ENCODE measurements around the gene GNL2. TPM values are rescaled to one million over a fixed set of nuclear protein-coding genes. Genes with fewer than 3 reads are reported as not detected.
"Not testable (repeated sequence)": the region's sequence is repeated elsewhere in the genome, so short reads cannot be mapped to it uniquely, and the experiment has no call there.

The GNL2 gene
- polyA plus RNA-seq, 2 donors: 45.0 to 106 TPM

- H3K4me3 ChIP-seq (ENCODE audit: low read depth in 1 of 2, low read length in 2 of 2): no peak overlapping the region
- peaks cover 16 to 23% of the 10 kb centered on the region in 2 donors for H3K36me3 ChIP-seq (ENCODE audit: control insufficient read depth in 2 of 2, insufficient read depth in 2 of 2, low read length in 1 of 2)
- H3K4me1 ChIP-seq (ENCODE audit: control insufficient read depth in 2 of 2, insufficient read depth in 2 of 2, low read length in 1 of 2): no peaks in the 10 kb centered on the region
- 92 to 94% methylated on average over 1 of the region's 1 CpG for WGBS, 2 donors
- H3K27me3 ChIP-seq (ENCODE audit: control insufficient read depth in 1 of 2, insufficient read depth in 2 of 2, low read length in 2 of 2): no peaks in the 10 kb centered on the region
- no peaks in the 10 kb centered on the region for H3K9me3 ChIP-seq (ENCODE audit: control insufficient read depth in 2 of 2, insufficient read depth in 1 of 2, low read depth in 1 of 2, low read length in 1 of 2)
- no peak overlapping the region for H3K27ac ChIP-seq (ENCODE audit: low read depth in 2 of 2, low read length in 1 of 2)
Measured at GRCh38 chr1:37562984-37563383, 32.8 kb downstream of the GNL2 start.

- Histone ChIP-seq H3K36me3 (ENCODE audit: control insufficient read depth in 2 of 2, insufficient read depth in 2 of 2, low read length in 1 of 2) (peaks cover 6 to 14% of the 10 kb centered on the region in 2 donors), H3K9me3 (ENCODE audit: control insufficient read depth in 2 of 2, insufficient read depth in 1 of 2, low read depth in 1 of 2, low read length in 1 of 2) (no peaks in the 10 kb centered on the region), H3K4me1 (ENCODE audit: control insufficient read depth in 2 of 2, insufficient read depth in 2 of 2, low read length in 1 of 2) (peaks cover 0 to 4% of the 10 kb centered on the region in 2 donors), H3K27ac (ENCODE audit: low read depth in 2 of 2, low read length in 1 of 2) (no peak overlapping the region), H3K4me3 (ENCODE audit: low read depth in 1 of 2, low read length in 2 of 2) (no peak overlapping the region), H3K27me3 (ENCODE audit: control insufficient read depth in 1 of 2, insufficient read depth in 2 of 2, low read length in 2 of 2) (no peaks in the 10 kb centered on the region)
- 91% methylated on average over 21 of the region's 21 CpGs for WGBS, 2 donors
Measured at GRCh38 chr1:37561133-37562132, 34.3 kb downstream of the GNL2 start.

DNA sequence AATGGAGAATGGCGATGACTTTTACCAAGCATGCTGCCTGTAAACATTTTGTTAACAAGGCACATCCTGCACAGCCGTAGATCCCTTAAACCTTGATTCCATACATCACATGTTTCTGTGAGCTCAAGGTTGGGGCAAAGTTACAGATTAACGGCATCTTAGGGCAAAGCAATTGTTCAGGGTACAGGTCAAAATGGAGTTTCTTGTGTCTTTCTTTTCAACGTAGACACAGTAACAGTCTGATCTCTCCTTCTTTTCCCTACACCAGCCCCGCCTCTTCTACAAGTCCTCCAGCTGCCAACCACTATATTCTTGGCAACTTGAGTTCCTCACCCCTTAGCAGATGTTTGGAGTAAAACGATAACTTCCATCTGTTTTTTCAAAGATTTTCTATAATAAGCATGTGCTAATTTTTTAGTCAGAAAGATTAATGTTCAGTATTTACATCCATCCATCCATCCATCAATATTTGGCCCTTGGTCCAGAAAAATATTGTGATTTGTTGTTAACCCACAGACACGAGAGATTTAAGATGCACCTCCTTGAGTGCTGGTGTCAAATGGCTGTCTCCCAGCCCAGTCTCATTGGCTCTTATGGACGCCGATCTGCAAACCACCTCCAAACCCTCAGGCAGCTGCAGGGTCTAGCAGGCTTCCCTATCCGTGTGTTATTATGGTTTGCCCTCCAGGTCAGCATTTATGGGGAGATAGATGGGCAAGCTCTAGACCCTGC lies 35.2 kb downstream of the GNL2 start:
- WGBS, 2 donors: 68 to 74% methylated on average over 10 of the region's 10 CpGs

DNA sequence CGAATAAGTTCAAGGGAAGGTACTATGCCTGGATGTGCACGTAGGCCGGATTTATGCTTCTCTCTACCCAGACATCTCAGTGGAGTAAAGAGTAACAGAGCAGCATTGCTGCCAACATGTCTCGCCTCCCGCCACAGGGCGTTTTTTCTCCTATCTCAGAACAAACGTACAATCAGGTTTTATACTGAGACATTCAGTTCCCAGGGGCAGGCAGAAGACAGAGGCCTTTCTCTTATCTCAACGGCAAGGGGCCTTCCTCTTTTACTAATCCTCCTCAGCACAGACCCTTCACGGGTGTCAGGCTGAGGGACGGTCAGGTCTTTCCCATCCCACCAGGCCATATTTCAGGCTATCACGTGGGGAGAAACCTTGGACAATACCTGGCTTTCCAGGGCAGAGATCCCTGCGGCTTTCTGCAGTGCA lies 35.8 kb downstream of the GNL2 start:
- WGBS, 2 donors: 66 to 73% methylated on average over 12 of the region's 12 CpGs
- not testable (repeated sequence) for H3K27me3 ChIP-seq (ENCODE audit: control insufficient read depth in 1 of 2, insufficient read depth in 2 of 2, low read length in 2 of 2); H3K27ac ChIP-seq (ENCODE audit: low read depth in 2 of 2, low read length in 1 of 2); H3K36me3 ChIP-seq (ENCODE audit: control insufficient read depth in 2 of 2, insufficient read depth in 2 of 2, low read length in 1 of 2); H3K9me3 ChIP-seq (ENCODE audit: control insufficient read depth in 2 of 2, insufficient read depth in 1 of 2, low read depth in 1 of 2, low read length in 1 of 2); H3K4me3 ChIP-seq (ENCODE audit: low read depth in 1 of 2, low read length in 2 of 2); H3K4me1 ChIP-seq (ENCODE audit: control insufficient read depth in 2 of 2, insufficient read depth in 2 of 2, low read length in 1 of 2)

More for the DNA sequence above, 35.2 kb downstream of the GNL2 start:
- Histone ChIP-seq H3K4me1 (ENCODE audit: control insufficient read depth in 2 of 2, insufficient read depth in 2 of 2, low read length in 1 of 2) (peaks cover 0 to 6% of the 10 kb centered on the region in 2 donors), H3K27me3 (ENCODE audit: control insufficient read depth in 1 of 2, insufficient read depth in 2 of 2, low read length in 2 of 2) (no peaks in the 10 kb centered on the region), H3K4me3 (ENCODE audit: low read depth in 1 of 2, low read length in 2 of 2) (no peak overlapping the region), H3K9me3 (ENCODE audit: control insufficient read depth in 2 of 2, insufficient read depth in 1 of 2, low read depth in 1 of 2, low read length in 1 of 2) (no peaks in the 10 kb centered on the region), H3K36me3 (ENCODE audit: control insufficient read depth in 2 of 2, insufficient read depth in 2 of 2, low read length in 1 of 2) (peaks cover 0 to 7% of the 10 kb centered on the region in 2 donors), H3K27ac (ENCODE audit: low read depth in 2 of 2, low read length in 1 of 2) (no peak overlapping the region)

- 83 to 91% methylated on average over 7 of the region's 7 CpGs for WGBS, 2 donors
Measured at GRCh38 chr1:37559080-37559479, 36.7 kb downstream of the GNL2 start.

DNA sequence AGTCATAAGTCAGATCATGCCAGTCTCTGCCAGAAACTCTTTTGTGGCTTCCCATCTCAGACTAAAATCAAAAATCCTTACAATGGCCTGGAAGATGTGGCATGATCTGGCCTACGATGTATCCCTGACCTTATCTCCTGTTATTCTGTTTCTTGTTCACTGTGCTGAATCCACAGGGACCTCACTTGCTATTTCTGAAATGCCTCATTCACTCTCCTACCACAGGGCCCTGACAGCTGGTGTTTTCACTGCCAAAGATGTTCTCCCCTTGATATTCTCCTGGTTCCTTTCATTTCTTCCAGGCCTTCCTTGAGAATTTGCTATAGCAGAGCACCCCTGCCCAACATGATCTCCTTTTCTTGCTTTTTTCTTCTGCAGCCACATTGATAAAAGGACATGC lies 37.3 kb downstream of the GNL2 start:
- H3K27ac ChIP-seq (ENCODE audit: low read depth in 2 of 2, low read length in 1 of 2): no peak overlapping the region
- H3K9me3 ChIP-seq (ENCODE audit: control insufficient read depth in 2 of 2, insufficient read depth in 1 of 2, low read depth in 1 of 2, low read length in 1 of 2): no peaks in the 10 kb centered on the region
- peaks cover 0 to 6% of the 10 kb centered on the region in 2 donors for H3K4me1 ChIP-seq (ENCODE audit: control insufficient read depth in 2 of 2, insufficient read depth in 2 of 2, low read length in 1 of 2)
- H3K27me3 ChIP-seq (ENCODE audit: control insufficient read depth in 1 of 2, insufficient read depth in 2 of 2, low read length in 2 of 2): no peaks in the 10 kb centered on the region
- WGBS, 2 donors: 85 to 100% methylated on average over 1 of the region's 1 CpG
- H3K36me3 ChIP-seq (ENCODE audit: control insufficient read depth in 2 of 2, insufficient read depth in 2 of 2, low read length in 1 of 2): peaks cover 0 to 2% of the 10 kb centered on the region in 2 donors
- no peak overlapping the region for H3K4me3 ChIP-seq (ENCODE audit: low read depth in 1 of 2, low read length in 2 of 2)

More at GRCh38 chr1:37559080-37559479, 36.7 kb downstream of the GNL2 start:
- Histone ChIP-seq H3K36me3 (ENCODE audit: control insufficient read depth in 2 of 2, insufficient read depth in 2 of 2, low read length in 1 of 2) (peaks cover 0 to 2% of the 10 kb centered on the region in 2 donors), H3K4me3 (ENCODE audit: low read depth in 1 of 2, low read length in 2 of 2) (no peak overlapping the region), H3K27ac (ENCODE audit: low read depth in 2 of 2, low read length in 1 of 2) (no peak overlapping the region), H3K4me1 (ENCODE audit: control insufficient read depth in 2 of 2, insufficient read depth in 2 of 2, low read length in 1 of 2) (peaks cover 0 to 6% of the 10 kb centered on the region in 2 donors), H3K9me3 (ENCODE audit: control insufficient read depth in 2 of 2, insufficient read depth in 1 of 2, low read depth in 1 of 2, low read length in 1 of 2) (no peaks in the 10 kb centered on the region), H3K27me3 (ENCODE audit: control insufficient read depth in 1 of 2, insufficient read depth in 2 of 2, low read length in 2 of 2) (no peaks in the 10 kb centered on the region)

GRCh38 chr1:37557402-37557801 lies 38.3 kb downstream of the GNL2 start:
- Histone ChIP-seq H3K27me3 (ENCODE audit: control insufficient read depth in 1 of 2, insufficient read depth in 2 of 2, low read length in 2 of 2) (no peaks in the 10 kb centered on the region), H3K4me1 (ENCODE audit: control insufficient read depth in 2 of 2, insufficient read depth in 2 of 2, low read length in 1 of 2) (peaks cover 0 to 12% of the 10 kb centered on the region in 2 donors), H3K27ac (ENCODE audit: low read depth in 2 of 2, low read length in 1 of 2) (no peak overlapping the region), H3K36me3 (ENCODE audit: control insufficient read depth in 2 of 2, insufficient read depth in 2 of 2, low read length in 1 of 2) (no peaks in the 10 kb centered on the region), H3K4me3 (ENCODE audit: low read depth in 1 of 2, low read length in 2 of 2) (no peak overlapping the region), H3K9me3 (ENCODE audit: control insufficient read depth in 2 of 2, insufficient read depth in 1 of 2, low read depth in 1 of 2, low read length in 1 of 2) (no peaks in the 10 kb centered on the region)
- 75 to 79% methylated on average over 3 of the region's 3 CpGs for WGBS, 2 donors

DNA sequence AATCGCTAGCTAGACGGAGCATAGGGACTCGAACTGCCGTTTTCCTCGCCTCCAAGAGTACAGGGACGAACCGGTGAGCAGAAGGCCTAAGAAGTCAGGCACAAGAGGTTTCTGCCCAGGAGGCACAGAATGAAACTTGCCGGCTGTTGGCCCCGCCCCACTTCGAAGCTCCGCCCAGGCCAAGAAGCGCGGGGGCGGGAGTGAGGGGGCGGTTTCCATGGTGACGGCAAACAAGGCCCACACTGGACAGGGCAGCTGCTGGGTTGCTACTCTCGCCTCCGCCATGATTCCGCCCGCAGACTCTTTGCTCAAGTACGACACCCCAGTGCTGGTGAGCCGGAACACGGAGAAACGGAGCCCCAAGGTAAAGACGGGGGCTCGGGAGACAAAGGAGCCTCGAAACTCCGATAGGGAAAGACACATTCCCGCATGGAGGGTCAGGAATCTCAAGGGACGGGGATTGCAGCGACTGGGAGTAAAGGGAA lies 39.0 kb downstream of the GNL2 start, which contains the start of gene DNALI1:
Gene DNALI1, plus strand, starts transcription at position 229 of the 485 bp plus-strand sequence. Its CDS starts 55 bp downstream, at position 284.
- Histone ChIP-seq H3K9me3 (ENCODE audit: control insufficient read depth in 2 of 2, insufficient read depth in 1 of 2, low read depth in 1 of 2, low read length in 1 of 2) (no peaks in the 10 kb centered on the region), H3K27me3 (ENCODE audit: control insufficient read depth in 1 of 2, insufficient read depth in 2 of 2, low read length in 2 of 2) (no peaks in the 10 kb centered on the region), H3K4me1 (ENCODE audit: control insufficient read depth in 2 of 2, insufficient read depth in 2 of 2, low read length in 1 of 2) (peaks cover 0 to 12% of the 10 kb centered on the region in 2 donors), H3K36me3 (ENCODE audit: control insufficient read depth in 2 of 2, insufficient read depth in 2 of 2, low read length in 1 of 2) (no peaks in the 10 kb centered on the region), H3K27ac (ENCODE audit: low read depth in 2 of 2, low read length in 1 of 2) (peak within 1 kb of the TSS; percentile 22 to 32), H3K4me3 (ENCODE audit: low read depth in 1 of 2, low read length in 2 of 2) (peak within 1 kb of the TSS in 1 of 2 donors; percentile 28)
- WGBS, 2 donors: 15% methylated on average over 31 of the region's 31 CpGs

All from esophagus (tissue), 2 donors.